GM18873 (cell line): ENCODE measurements around the gene ENTR1.

Source experiments
- ATAC-seq: cut with Tn5 transposase; IDR thresholded peaks from one replicate; pipeline ENCODE4 v1.9.1; 2021; ENCODE audit warnings: mild to moderate bottlenecking, moderate library complexity, moderate number of reproducible peaks; ENCODE audit not compliant: unreplicated experiment, low FRiP score

Gene ENTR1

GRCh38 chr9:136400038-136400834, 10.2 kb downstream of the ENTR1 start, which contains the start of gene SNAPC4:
TSS of gene SNAPC4 (minus strand) at chr9:136400170. CDS start at chr9:136398428, 1,742 bp downstream.
- no peak for ATAC-seq

GRCh38 chr9:136399176-136400037, 11.0 kb downstream of the ENTR1 start:
- no peak for ATAC-seq

- ATAC-seq = no peak
These were observed 12.1 kb downstream of the ENTR1 start for GRCh38 chr9:136398286-136398685.

GRCh38 chr9:136397643-136398042, 12.8 kb downstream of the ENTR1 start:
- ATAC-seq = no peak

GRCh38 chr9:136396219-136396515, 14.2 kb downstream of the ENTR1 start:
- ATAC-seq = no peak

- ATAC-seq = no peak
These were observed 14.8 kb downstream of the ENTR1 start for GRCh38 chr9:136395345-136396218.

GRCh38 chr9:136395020-136395340, 15.4 kb downstream of the ENTR1 start:
- ATAC-seq = no peak

- ATAC-seq = no peak
These were observed 15.9 kb downstream of the ENTR1 start for GRCh38 chr9:136394312-136395019.

- no peak for ATAC-seq
These were observed 16.9 kb downstream of the ENTR1 start for GRCh38 chr9:136393531-136393930.

- ATAC-seq = no peak
These were observed 17.6 kb downstream of the ENTR1 start for GRCh38 chr9:136392538-136393449.

GRCh38 chr9:136391737-136392537, 18.5 kb downstream of the ENTR1 start:
- no peak for ATAC-seq

- ATAC-seq = no peak
These were observed 21.0 kb downstream of the ENTR1 start for GRCh38 chr9:136389396-136389795.

GRCh38 chr9:136387217-136387616, 23.2 kb downstream of the ENTR1 start:
- ATAC-seq = no peak

GRCh38 chr9:136386018-136386417, 24.4 kb downstream of the ENTR1 start:
- ATAC-seq = no peak

- no peak for ATAC-seq
These were observed 25.4 kb downstream of the ENTR1 start for GRCh38 chr9:136385015-136385414.

- ATAC-seq = no peak
These were observed 27.0 kb downstream of the ENTR1 start for GRCh38 chr9:136383436-136383835.

- ATAC-seq = no peak
These were observed 28.4 kb downstream of the ENTR1 start for GRCh38 chr9:136381966-136382513.

- no peak for ATAC-seq
These were observed 29.1 kb downstream of the ENTR1 start for GRCh38 chr9:136381311-136381710.
